GM21786 (cell line): Measurements from ENCODE around the gene A1CF.
"Not testable (repeated sequence)": the region's sequence is repeated elsewhere in the genome, so short reads cannot be mapped to it uniquely, and the experiment has no call there.

Source experiments
- ATAC-seq: cut with Tn5 transposase; IDR thresholded peaks from one replicate; pipeline ENCODE4 v1.9.1; 2021; ENCODE audit not compliant: unreplicated experiment

The A1CF gene

GRCh38 chr10:50885097-50885859 lies at the start of gene A1CF:
Gene A1CF, minus strand, starts transcription at chr10:50885627. Its CDS starts 25,687 bp downstream, at chr10:50859940.
- ATAC-seq: no peak

GRCh38 chr10:50931948-50932431 lies 46.6 kb upstream of the A1CF start:
- no peak for ATAC-seq

GRCh38 chr10:50929670-50930069 lies 44.2 kb upstream of the A1CF start:
- no peak for ATAC-seq

GRCh38 chr10:50928190-50928552 lies 42.7 kb upstream of the A1CF start:
- no peak for ATAC-seq

- no peak for ATAC-seq
These were observed 42.2 kb upstream of the A1CF start for GRCh38 chr10:50927522-50928189.

- ATAC-seq: not testable (repeated sequence)
These were observed 38.0 kb upstream of the A1CF start for GRCh38 chr10:50923471-50923870.

- no peak for ATAC-seq
These were observed 33.6 kb upstream of the A1CF start for GRCh38 chr10:50919010-50919409.

- ATAC-seq: no peak
These were observed 33.1 kb upstream of the A1CF start for GRCh38 chr10:50918529-50918928.

- no peak for ATAC-seq
These were observed 32.1 kb upstream of the A1CF start for GRCh38 chr10:50917486-50917885.

- no peak for ATAC-seq
These were observed 24.0 kb upstream of the A1CF start for GRCh38 chr10:50909334-50910014.

GRCh38 chr10:50908366-50908765 lies 22.9 kb upstream of the A1CF start:
- ATAC-seq: no peak

- not testable (repeated sequence) for ATAC-seq
These were observed 20.4 kb upstream of the A1CF start for GRCh38 chr10:50905797-50906196.

- no peak for ATAC-seq
These were observed 11.3 kb upstream of the A1CF start for GRCh38 chr10:50896721-50897120.

GRCh38 chr10:50894312-50894711 lies 8.9 kb upstream of the A1CF start:
- no peak for ATAC-seq

- ATAC-seq: no peak
These were observed 7.0 kb upstream of the A1CF start for GRCh38 chr10:50892467-50892866.

- no peak for ATAC-seq
These were observed 1.1 kb downstream of the A1CF start for GRCh38 chr10:50884302-50884701.

GRCh38 chr10:50883629-50884028 lies 1.8 kb downstream of the A1CF start:
- ATAC-seq: no peak

GRCh38 chr10:50882540-50882983 lies 2.9 kb downstream of the A1CF start:
- ATAC-seq: no peak

GRCh38 chr10:50881046-50881445 lies 4.4 kb downstream of the A1CF start:
- not testable (repeated sequence) for ATAC-seq

GRCh38 chr10:50876429-50876828 lies 9.0 kb downstream of the A1CF start:
- no peak for ATAC-seq

GRCh38 chr10:50874723-50875122 lies 10.7 kb downstream of the A1CF start:
- no peak for ATAC-seq

GRCh38 chr10:50866317-50866716 lies 19.1 kb downstream of the A1CF start:
- no peak for ATAC-seq
